ENCODE results near the gene ZNF18.
"Not testable (repeated sequence)": the region's sequence is repeated elsewhere in the genome, so short reads cannot be mapped to it uniquely, and the experiment has no call there.

The ZNF18 gene

GRCh38 chr17:11954936-11955335 is 42.3 kb downstream of the ZNF18 start:
- ATAC-seq (ENCODE audit: low read depth) (no peak), DNase-seq (ENCODE audit: low spot score in 2 of 2) (no peak)
- Mint-ChIP-seq H3K27ac (no peak overlapping the region), H3K4me3 (no peak overlapping the region), H3K27me3 (no peaks in the 10 kb centered on the region), H3K4me1 (no peaks in the 10 kb centered on the region), H3K36me3 (peaks cover 24% of the 10 kb centered on the region), H3K9me3 (peaks cover 9% of the 10 kb centered on the region)

- Mint-ChIP-seq H3K4me1 (no peaks in the 10 kb centered on the region), H3K36me3 (peaks cover 24% of the 10 kb centered on the region), H3K27ac (no peak overlapping the region), H3K27me3 (no peaks in the 10 kb centered on the region), H3K9me3 (peaks cover 9% of the 10 kb centered on the region), H3K4me3 (no peak overlapping the region)
- ATAC-seq (ENCODE audit: low read depth) = no peak
- DNase-seq (ENCODE audit: low spot score in 2 of 2) = no peak
Measured at GRCh38 chr17:11953924-11954323, 43.4 kb downstream of the ZNF18 start.

- no peak for ATAC-seq (ENCODE audit: low read depth)
- no peak overlapping the region for H3K27ac Mint-ChIP-seq
- H3K4me3 Mint-ChIP-seq = no peak overlapping the region
- peaks cover 16% of the 10 kb centered on the region for H3K36me3 Mint-ChIP-seq
- H3K4me1 Mint-ChIP-seq = no peaks in the 10 kb centered on the region
- DNase-seq (ENCODE audit: low spot score in 2 of 2) = no peak
- H3K9me3 Mint-ChIP-seq = peaks cover 9% of the 10 kb centered on the region
- H3K27me3 Mint-ChIP-seq = no peaks in the 10 kb centered on the region
Measured at GRCh38 chr17:11952610-11953009, 44.7 kb downstream of the ZNF18 start.

GRCh38 chr17:11950771-11951519 is 46.3 kb downstream of the ZNF18 start:
- Mint-ChIP-seq H3K27ac (no peak overlapping the region), H3K36me3 (peaks cover 10% of the 10 kb centered on the region), H3K4me1 (no peaks in the 10 kb centered on the region), H3K9me3 (peaks cover 5% of the 10 kb centered on the region), H3K4me3 (no peak overlapping the region), H3K27me3 (no peaks in the 10 kb centered on the region)
- DNase-seq (ENCODE audit: low spot score in 2 of 2) (no peak), ATAC-seq (ENCODE audit: low read depth) (no peak)

GRCh38 chr17:11949571-11949970 is 47.7 kb downstream of the ZNF18 start:
- not testable (repeated sequence) for H3K27ac Mint-ChIP-seq; H3K36me3 Mint-ChIP-seq; H3K4me1 Mint-ChIP-seq; H3K4me3 Mint-ChIP-seq; H3K9me3 Mint-ChIP-seq; H3K27me3 Mint-ChIP-seq; DNase-seq (ENCODE audit: low spot score in 2 of 2); ATAC-seq (ENCODE audit: low read depth)

GRCh38 chr17:11948789-11949188 is 48.5 kb downstream of the ZNF18 start:
- Mint-ChIP-seq H3K4me3 (no peak overlapping the region), H3K36me3 (peaks cover 3% of the 10 kb centered on the region), H3K27ac (no peak overlapping the region), H3K9me3 (no peaks in the 10 kb centered on the region), H3K4me1 (no peaks in the 10 kb centered on the region), H3K27me3 (peaks cover 7% of the 10 kb centered on the region)
- DNase-seq (ENCODE audit: low spot score in 2 of 2) = no peak
- no peak for ATAC-seq (ENCODE audit: low read depth)

GRCh38 chr17:11944587-11944986 is 52.7 kb downstream of the ZNF18 start:
- no peak for ATAC-seq (ENCODE audit: low read depth)
- Mint-ChIP-seq H3K9me3 (no peaks in the 10 kb centered on the region), H3K4me1 (no peaks in the 10 kb centered on the region), H3K27me3 (peaks cover 12% of the 10 kb centered on the region), H3K36me3 (peaks cover 3% of the 10 kb centered on the region), H3K27ac (no peak overlapping the region), H3K4me3 (no peak overlapping the region)
- no peak for DNase-seq (ENCODE audit: low spot score in 2 of 2)

GRCh38 chr17:11943759-11944347 is 53.4 kb downstream of the ZNF18 start:
- peaks cover 3% of the 10 kb centered on the region for H3K36me3 Mint-ChIP-seq
- no peaks in the 10 kb centered on the region for H3K9me3 Mint-ChIP-seq
- ATAC-seq (ENCODE audit: low read depth) (no peak), DNase-seq (ENCODE audit: low spot score in 2 of 2) (no peak)
- H3K4me3 Mint-ChIP-seq = no peak overlapping the region
- H3K27ac Mint-ChIP-seq = no peak overlapping the region
- H3K4me1 Mint-ChIP-seq = no peaks in the 10 kb centered on the region
- peaks cover 13% of the 10 kb centered on the region for H3K27me3 Mint-ChIP-seq

- peaks cover 13% of the 10 kb centered on the region for H3K27me3 Mint-ChIP-seq
- DNase-seq (ENCODE audit: low spot score in 2 of 2); H3K27ac Mint-ChIP-seq; ATAC-seq (ENCODE audit: low read depth); H3K9me3 Mint-ChIP-seq; H3K4me3 Mint-ChIP-seq; H3K36me3 Mint-ChIP-seq; H3K4me1 Mint-ChIP-seq: not testable (repeated sequence)
Measured at GRCh38 chr17:11943086-11943485, 54.2 kb downstream of the ZNF18 start.

- ATAC-seq (ENCODE audit: low read depth) (no peak), DNase-seq (ENCODE audit: low spot score in 2 of 2) (no peak)
- Mint-ChIP-seq H3K36me3 (peaks cover 3% of the 10 kb centered on the region), H3K9me3 (no peaks in the 10 kb centered on the region), H3K4me3 (no peak overlapping the region), H3K27me3 (peaks cover 19% of the 10 kb centered on the region), H3K27ac (no peak overlapping the region), H3K4me1 (no peaks in the 10 kb centered on the region)
Measured at GRCh38 chr17:11940904-11941303, 56.4 kb downstream of the ZNF18 start.

- Mint-ChIP-seq H3K36me3 (no peaks in the 10 kb centered on the region), H3K9me3 (no peaks in the 10 kb centered on the region), H3K27me3 (peaks cover 9% of the 10 kb centered on the region), H3K4me1 (no peaks in the 10 kb centered on the region), H3K4me3 (no peak overlapping the region), H3K27ac (no peak overlapping the region)
- DNase-seq (ENCODE audit: low spot score in 2 of 2) (no peak), ATAC-seq (ENCODE audit: low read depth) (no peak)
Measured at GRCh38 chr17:11935734-11936406, 61.4 kb downstream of the ZNF18 start.

GRCh38 chr17:11932337-11932898 is 64.9 kb downstream of the ZNF18 start:
- ATAC-seq (ENCODE audit: low read depth) = no peak
- peaks cover 6% of the 10 kb centered on the region for H3K27me3 Mint-ChIP-seq
- no peak overlapping the region for H3K27ac Mint-ChIP-seq
- no peak overlapping the region for H3K4me3 Mint-ChIP-seq
- no peaks in the 10 kb centered on the region for H3K4me1 Mint-ChIP-seq
- H3K9me3 Mint-ChIP-seq = no peaks in the 10 kb centered on the region
- no peaks in the 10 kb centered on the region for H3K36me3 Mint-ChIP-seq
- no peak for DNase-seq (ENCODE audit: low spot score in 2 of 2)

GRCh38 chr17:11928436-11928835 is 68.8 kb downstream of the ZNF18 start:
- no peak for DNase-seq (ENCODE audit: low spot score in 2 of 2)
- ATAC-seq (ENCODE audit: low read depth) = no peak
- Mint-ChIP-seq H3K27me3 (no peaks in the 10 kb centered on the region), H3K9me3 (no peaks in the 10 kb centered on the region), H3K27ac (no peak overlapping the region), H3K4me3 (no peak overlapping the region), H3K4me1 (no peaks in the 10 kb centered on the region), H3K36me3 (no peaks in the 10 kb centered on the region)
